GM21619 (cell line): ENCODE results near the gene PTH2R.

Source experiments
- ATAC-seq: cut with Tn5 transposase; IDR thresholded peaks from one replicate; pipeline ENCODE4 v1.9.1; 2021; ENCODE audit not compliant: unreplicated experiment

PTH2R gene

DNA sequence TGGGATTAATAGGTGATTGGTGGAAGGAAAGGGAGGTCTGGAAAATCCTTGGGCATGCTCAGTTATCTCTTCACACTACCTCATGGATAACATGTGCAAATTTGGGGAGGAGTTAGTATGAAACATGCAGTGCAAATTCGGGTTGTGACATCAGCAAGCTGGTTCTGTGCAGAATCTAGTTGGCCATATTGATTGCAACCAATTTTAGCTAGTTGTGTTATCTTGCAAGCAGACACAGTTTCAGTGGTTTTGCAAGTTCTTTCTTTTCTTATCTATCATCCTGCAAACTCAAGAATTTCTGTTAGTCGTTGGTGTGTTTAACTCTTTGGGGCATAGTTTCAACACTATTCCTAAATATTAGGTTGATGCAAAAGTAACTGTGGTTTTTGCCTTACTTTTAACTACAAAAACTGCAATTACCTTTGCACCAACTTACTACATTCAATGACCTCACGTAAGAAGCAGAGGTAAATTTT is 135.4 kb downstream of the PTH2R start:
- ATAC-seq = no peak

DNA sequence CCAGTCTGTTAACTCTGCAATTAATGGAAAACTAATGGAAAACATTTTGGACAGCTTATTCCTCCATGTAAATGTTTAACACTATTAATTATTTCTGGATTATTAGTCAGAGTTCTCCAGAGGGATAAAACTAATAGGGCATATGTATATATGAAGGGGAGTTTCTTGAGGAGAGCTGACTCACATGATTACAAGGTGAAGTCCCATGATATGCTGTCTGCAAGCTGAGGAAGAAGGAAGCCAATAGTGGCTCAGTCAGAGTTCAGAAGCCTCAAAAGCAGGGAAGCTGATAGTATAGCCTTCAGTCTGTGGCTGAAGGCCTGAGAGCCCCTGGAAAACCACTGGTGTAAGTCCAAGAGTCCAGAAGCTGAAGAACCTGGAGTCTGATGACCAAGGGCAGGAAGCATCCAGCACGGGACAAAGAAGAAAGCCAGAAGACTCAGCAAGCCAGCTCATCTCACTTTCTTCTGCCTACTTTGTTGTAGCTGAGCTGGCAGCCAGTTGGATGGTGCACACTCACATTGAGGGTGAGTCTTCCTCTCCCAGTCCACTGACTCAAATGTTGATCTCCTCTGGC is 136.0 kb downstream of the PTH2R start:
- no peak for ATAC-seq
